Amniotic epithelial cell (primary cell): Measurements from ENCODE around the gene FAM20A.
A peak's percentile ranks its signal among the peaks of the same experiment; 100 is the strongest.

ENCODE experiments used
- DNase-seq: peaks from one replicate; pipeline ENCODE4 v3.0.0-alpha.2; 2010; ENCODE audit warnings: low read depth

The FAM20A gene

GRCh38 chr17:68491381-68492231 is 109.6 kb downstream of the FAM20A start:
- peak; percentile 78 for DNase-seq

- DNase-seq = no peak
These were observed 111.2 kb downstream of the FAM20A start for GRCh38 chr17:68489919-68490318.
